GM12878 (cell line): ENCODE measurements around the gene SLC4A1. TPM values are rescaled to one million over a fixed set of nuclear protein-coding genes. Genes with fewer than 3 reads are reported as not detected.

ENCODE experiments used
- BRCA1 ChIP-seq: IDR thresholded peaks from 2 replicates; pipeline ENCODE4 v1.6.1; 2011; ENCODE audit warnings: low read depth, low read length, improper control_type of control experiment
- CBFB ChIP-seq: IDR thresholded peaks from 2 replicates; pipeline ENCODE4 v1.6.1; 2016; ENCODE audit warnings: antibody characterized with exemption, low read depth
- E2F8 ChIP-seq: fragments of 450-650 bp; IDR thresholded peaks from 2 replicates; pipeline ENCODE4 v1.6.1; 2018; ENCODE audit warnings: mild to moderate bottlenecking, low read depth, moderate library complexity; ENCODE audit not compliant: partially characterized antibody
- FOS ChIP-seq: IDR thresholded peaks from 3 replicates; pipeline ENCODE4 v1.6.1; 2011; ENCODE audit warnings: borderline replicate concordance; ENCODE audit not compliant: insufficient read length; ENCODE audit errors: extremely low read depth
- FOXM1 ChIP-seq: IDR thresholded peaks from 2 replicates; pipeline ENCODE4 v1.6.1; 2012; ENCODE audit warnings: low read depth, mild to moderate bottlenecking, inconsistent platforms, low read length, moderate library complexity
- IRF4 ChIP-seq: IDR thresholded peaks from 2 replicates; pipeline ENCODE4 v1.6.1; 2011; ENCODE audit warnings: low read depth, low read length
- JUND ChIP-seq: IDR thresholded peaks from 2 replicates; pipeline ENCODE4 v1.6.1; 2012; ENCODE audit warnings: low read depth, mild to moderate bottlenecking, low read length, improper control_type of control experiment, moderate library complexity
- MTA2 ChIP-seq: fragments of 450-650 bp; IDR thresholded peaks from 2 replicates; pipeline ENCODE4 v1.6.1; 2016; ENCODE audit warnings: low read depth, mild to moderate bottlenecking, moderate library complexity
- NFXL1 ChIP-seq: fragments of 450-650 bp; IDR thresholded peaks from 2 replicates; pipeline ENCODE4 v1.6.1; 2017; ENCODE audit warnings: antibody characterized with exemption, mild to moderate bottlenecking, borderline replicate concordance
- PAX8 ChIP-seq: fragments of 450-650 bp; IDR thresholded peaks from 2 replicates; pipeline ENCODE4 v1.6.1; 2017; ENCODE audit warnings: mild to moderate bottlenecking, moderate library complexity
- POLR2AphosphoS5 ChIP-seq: IDR thresholded peaks from 2 replicates; pipeline ENCODE4 v1.6.1; 2011; ENCODE audit warnings: mild to moderate bottlenecking, low read length, inconsistent platforms
- RUNX3 ChIP-seq: IDR thresholded peaks from 2 replicates; pipeline ENCODE4 v1.6.1; 2012; ENCODE audit warnings: low read length, inconsistent platforms
- SMARCA5 ChIP-seq: fragments of 450-650 bp; IDR thresholded peaks from 2 replicates; pipeline ENCODE4 v1.6.1; 2017; ENCODE audit warnings: mild to moderate bottlenecking
- SMC3 ChIP-seq: IDR thresholded peaks from 2 replicates; pipeline ENCODE4 v1.6.1; 2011; ENCODE audit warnings: low read length, improper control_type of control experiment, borderline replicate concordance
- SREBF1 ChIP-seq: IDR thresholded peaks from 2 replicates; pipeline ENCODE4 v1.6.1; 2012; ENCODE audit warnings: mild to moderate bottlenecking, low read length
- STAT3 ChIP-seq: IDR thresholded peaks from 2 replicates; pipeline ENCODE4 v1.6.1; 2011; ENCODE audit warnings: low read depth, low read length, improper control_type of control experiment
- ZBTB40 ChIP-seq: fragments of 450-650 bp; IDR thresholded peaks from 2 replicates; pipeline ENCODE4 v1.6.1; 2016; ENCODE audit warnings: mild to moderate bottlenecking, moderate library complexity, borderline replicate concordance
- ZNF24 ChIP-seq: fragments of 450-650 bp; IDR thresholded peaks from 2 replicates; pipeline ENCODE4 v1.6.1; 2017; ENCODE audit warnings: antibody characterized with exemption, mild to moderate bottlenecking
- ZNF687 ChIP-seq: fragments of 450-650 bp; IDR thresholded peaks from 2 replicates; pipeline ENCODE4 v1.6.1; 2017; ENCODE audit warnings: mild to moderate bottlenecking, moderate library complexity
- polyA plus RNA-seq, 11 experiments: library from polyadenylated mRNA; depleted of rRNA in 4 of 11; unstranded in 6 of 11; stranded (reverse) in 5 of 11; fragments of >200 nt; fragmentation: Nextera tagmentation in 4 of 11; fragmentation: Illumina TruSeq in 1 of 11; extraction: Ambion mirVana in 4 of 11; extraction: Trizol in 1 of 11; gene quantifications; 1 replicate in 1 of 11; 2 replicates in 10 of 11; pipeline versions ENCODE4 v1.2.1 to v1.2.3, GENCODE V29; 2011 to 2016; ENCODE audit warnings: inconsistent platforms in 2 of 11, missing spikeins in 2 of 11, low read depth in 1 of 11
- total RNA-seq, 4 experiments: library from RNA; depleted of rRNA in 3 of 4; stranded (reverse); fragments of >200 nt in 3 of 4; fragmentation: Illumina TruSeq in 1 of 4; extraction: Trizol in 1 of 4; gene quantifications; 2 replicates each; pipeline versions ENCODE4 v1.2.1 to v1.2.3, GENCODE V29; 2013 to 2021
- TF ChIP-seq, protein P1 (sequence below): IDR thresholded peaks from 2 replicates; pipeline ENCODE4 v1.6.1; 2011; ENCODE audit warnings: low read depth, mild to moderate bottlenecking, low read length, moderate library complexity, borderline replicate concordance; ENCODE audit errors: extremely low read depth

The SLC4A1 gene
- total and polyA plus RNA-seq, 10 of the 15 experiments (the other 5 are each of a cell fraction or from before 2014, with no cell fraction given): 0.03 TPM; not detected in 9

GRCh38 chr17:44279666-44280391, 11.9 kb upstream of the SLC4A1 start (continued):
- TF ChIP-seq SMC3: no peak
- no peak for TF ChIP-seq ZNF687
- no peak for TF ChIP-seq NFXL1
- 0 out of 2 replicates have a peak, but pooled peaks have one; percentile 48 for TF ChIP-seq IRF4
- TF ChIP-seq SREBF1: no peak
- TF ChIP-seq STAT3: no peak
- no peak for TF ChIP-seq FOXM1
- no peak for TF ChIP-seq E2F8
- TF ChIP-seq POLR2AphosphoS5: no peak
- TF ChIP-seq SMARCA5: no peak
- no peak for TF ChIP-seq ZBTB40
- no peak for TF ChIP-seq PAX8
- TF ChIP-seq FOS: no peak
- TF ChIP-seq, protein P1, sequence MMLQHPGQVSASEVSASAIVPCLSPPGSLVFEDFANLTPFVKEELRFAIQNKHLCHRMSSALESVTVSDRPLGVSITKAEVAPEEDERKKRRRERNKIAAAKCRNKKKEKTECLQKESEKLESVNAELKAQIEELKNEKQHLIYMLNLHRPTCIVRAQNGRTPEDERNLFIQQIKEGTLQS: no peak
- peak; percentile 84 for TF ChIP-seq CBFB
- peak; percentile 96 for TF ChIP-seq RUNX3
- no peak for TF ChIP-seq BRCA1
- no peak for TF ChIP-seq ZNF24
- TF ChIP-seq MTA2: peak; percentile 57; the same call in 1 of the 2 replicates
- no peak for TF ChIP-seq JUND
